HG03064 (cell line): ENCODE results near the gene C2.

Experiments used
- ATAC-seq: cut with Tn5 transposase; IDR thresholded peaks from one replicate; pipeline ENCODE4 v1.9.1; 2021; ENCODE audit warnings: low read depth; ENCODE audit not compliant: unreplicated experiment

Gene C2

GRCh38 chr6:31927242-31927862, at the start of gene C2:
TSS of gene C2 (plus strand) at chr6:31927717. CDS start at chr6:31927753, 36 bp downstream.
- ATAC-seq, result no peak

GRCh38 chr6:31878222-31878621, 49.3 kb upstream of the C2 start:
- no peak for ATAC-seq

GRCh38 chr6:31878726-31879125, 48.8 kb upstream of the C2 start, which contains the start of gene SLC44A4:
TSS of gene SLC44A4 (minus strand) at chr6:31878997. CDS start at chr6:31878980, 17 bp downstream.
- ATAC-seq, result no peak

GRCh38 chr6:31879143-31879542, 48.4 kb upstream of the C2 start:
- ATAC-seq, result no peak

- no peak for ATAC-seq
Measured at GRCh38 chr6:31879901-31880300, 47.6 kb upstream of the C2 start.

GRCh38 chr6:31880616-31881015, 46.9 kb upstream of the C2 start:
- ATAC-seq, result no peak

- ATAC-seq, result no peak
Measured at GRCh38 chr6:31881136-31881859, 46.2 kb upstream of the C2 start.

GRCh38 chr6:31882344-31882743, 45.2 kb upstream of the C2 start:
- no peak for ATAC-seq

GRCh38 chr6:31883676-31884075, 43.8 kb upstream of the C2 start:
- no peak for ATAC-seq

- ATAC-seq, result no peak
Measured at GRCh38 chr6:31884528-31885035, 42.9 kb upstream of the C2 start.

- ATAC-seq, result no peak
Measured at GRCh38 chr6:31886541-31886991, 41.0 kb upstream of the C2 start.

GRCh38 chr6:31887173-31888007, 40.1 kb upstream of the C2 start:
- ATAC-seq, result no peak

- no peak for ATAC-seq
Measured at GRCh38 chr6:31888276-31889258, 39.0 kb upstream of the C2 start.

GRCh38 chr6:31889331-31889972, 38.1 kb upstream of the C2 start:
- no peak for ATAC-seq

- no peak for ATAC-seq
Measured at GRCh38 chr6:31892821-31893220, 34.7 kb upstream of the C2 start.

GRCh38 chr6:31896493-31896855, 31.0 kb upstream of the C2 start:
- no peak for ATAC-seq

- no peak for ATAC-seq
Measured at GRCh38 chr6:31896856-31897611, 30.5 kb upstream of the C2 start.

- no peak for ATAC-seq
Measured at GRCh38 chr6:31897612-31898382, 29.7 kb upstream of the C2 start, which contains the start of gene EHMT2. TSS of gene EHMT2 (minus strand) at chr6:31897698. CDS start at chr6:31897677, 21 bp downstream.
